ENCODE data around the gene UGCG.
A peak's percentile ranks its signal among the peaks of the same experiment; 100 is the strongest.

DNA sequence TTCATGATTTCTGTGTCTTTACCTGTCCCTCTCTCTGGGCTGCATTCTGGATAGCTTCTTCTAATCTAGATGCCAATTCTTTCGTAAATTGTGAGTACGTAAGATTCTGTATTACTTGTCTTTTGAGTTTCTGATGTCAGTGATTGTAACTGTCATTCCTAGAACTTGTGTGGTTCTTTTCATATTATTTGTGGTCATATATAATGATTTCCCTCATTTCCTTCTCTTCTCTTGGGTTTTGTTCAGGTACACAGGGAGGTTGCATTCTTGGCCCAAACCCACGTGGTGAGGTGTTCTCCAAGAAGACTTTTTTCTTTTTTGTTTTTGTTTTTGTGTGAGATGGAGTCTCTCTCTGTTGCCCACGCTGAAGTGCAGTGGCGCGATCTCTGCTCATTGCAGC is 13.8 kb downstream of the UGCG start:
- no peak for TF ChIP-seq EP300 (IDR thresholded peaks at IDR 0.05; ENCODE audit: borderline replicate concordance in 1 of 2, control insufficient read depth in 1 of 2, low read depth in 2 of 2, low read length in 2 of 2)
- TF ChIP-seq CREB1 (IDR thresholded peaks at IDR 0.05; ENCODE audit: low read depth), result peak; percentile 84
- TF ChIP-seq RFX5 (IDR thresholded peaks at IDR 0.05; ENCODE audit: low read depth, low read length), result no peak
- no peak for TF ChIP-seq HDAC2 (IDR thresholded peaks at IDR 0.05)
- TF ChIP-seq POLR2A (IDR thresholded peaks at IDR 0.05; ENCODE audit: low read depth, low read length), result no peak
- TF ChIP-seq, protein P1, sequence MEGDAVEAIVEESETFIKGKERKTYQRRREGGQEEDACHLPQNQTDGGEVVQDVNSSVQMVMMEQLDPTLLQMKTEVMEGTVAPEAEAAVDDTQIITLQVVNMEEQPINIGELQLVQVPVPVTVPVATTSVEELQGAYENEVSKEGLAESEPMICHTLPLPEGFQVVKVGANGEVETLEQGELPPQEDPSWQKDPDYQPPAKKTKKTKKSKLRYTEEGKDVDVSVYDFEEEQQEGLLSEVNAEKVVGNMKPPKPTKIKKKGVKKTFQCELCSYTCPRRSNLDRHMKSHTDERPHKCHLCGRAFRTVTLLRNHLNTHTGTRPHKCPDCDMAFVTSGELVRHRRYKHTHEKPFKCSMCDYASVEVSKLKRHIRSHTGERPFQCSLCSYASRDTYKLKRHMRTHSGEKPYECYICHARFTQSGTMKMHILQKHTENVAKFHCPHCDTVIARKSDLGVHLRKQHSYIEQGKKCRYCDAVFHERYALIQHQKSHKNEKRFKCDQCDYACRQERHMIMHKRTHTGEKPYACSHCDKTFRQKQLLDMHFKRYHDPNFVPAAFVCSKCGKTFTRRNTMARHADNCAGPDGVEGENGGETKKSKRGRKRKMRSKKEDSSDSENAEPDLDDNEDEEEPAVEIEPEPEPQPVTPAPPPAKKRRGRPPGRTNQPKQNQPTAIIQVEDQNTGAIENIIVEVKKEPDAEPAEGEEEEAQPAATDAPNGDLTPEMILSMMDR (IDR thresholded peaks at IDR 0.05 in 2 of 3, conservative IDR thresholded peaks at IDR 0.05 in 1 of 3; ENCODE audit: control insufficient read depth in 2 of 3, extremely low read depth in 1 of 3, insufficient read depth in 1 of 3, low read depth in 3 of 3, low read length in 3 of 3), result no peak
- 0 out of 2 replicates have a peak, but pooled peaks have one; percentile 26 for TF ChIP-seq ZBED1 (IDR thresholded peaks at IDR 0.05; ENCODE audit: borderline replicate concordance)
- no peak for TF ChIP-seq MXI1 (IDR thresholded peaks at IDR 0.05; ENCODE audit: low read depth, low read length)
- no peak for TF ChIP-seq EZH2 (IDR thresholded peaks at IDR 0.05; ENCODE audit: borderline replicate concordance, control insufficient read depth, low read depth, low read length)
- no peak for TF ChIP-seq RB1 (IDR thresholded peaks at IDR 0.05; ENCODE audit: borderline replicate concordance)
- TF ChIP-seq ZSCAN29 (IDR thresholded peaks at IDR 0.05), result no peak
- TF ChIP-seq FOXM1 (IDR thresholded peaks at IDR 0.05; ENCODE audit: low read depth, low read length), result peak; percentile 38; the same call in 1 of the 2 replicates
- no peak for TF ChIP-seq CHD4 (IDR thresholded peaks at IDR 0.05)

Measured in GM12878 (cell line).